Endothelial cell of umbilical vein (primary cell): ENCODE measurements around the gene NCKAP5.

ENCODE experiments used
- CTCF ChIP-seq, 2 donors: IDR thresholded peaks; 1 replicate in 1 of 2; 2 replicates in 1 of 2; pipeline ENCODE4 v1.5.1; 2011; ENCODE audit warnings: low read length in 2 of 2, mild to moderate bottlenecking in 2 of 2, moderate library complexity in 2 of 2, control low read depth in 1 of 2, inconsistent platforms in 1 of 2, low read depth in 1 of 2; ENCODE audit not compliant: insufficient read depth in 1 of 2; ENCODE audit errors: extremely low read depth in 1 of 2
- EZH2 ChIP-seq: IDR thresholded peaks from 2 replicates; pipeline ENCODE4 v1.6.1; 2012; ENCODE audit warnings: borderline replicate concordance, low read depth, mild to moderate bottlenecking, moderate library complexity, low read length, inconsistent platforms; ENCODE audit not compliant: severe bottlenecking
- FOS ChIP-seq: IDR thresholded peaks from 2 replicates; pipeline ENCODE4 v1.6.1; 2011; ENCODE audit warnings: mild to moderate bottlenecking, low read length, moderate library complexity, borderline replicate concordance; ENCODE audit not compliant: insufficient read depth

GRCh38 chr2:132670496-132671150 lies 897.6 kb downstream of the NCKAP5 start:
- TF ChIP-seq CTCF (IDR thresholded peaks at IDR 0.05; ENCODE audit: extremely low read depth in 1 of 2, insufficient read depth in 1 of 2, low read depth in 1 of 2, low read length in 2 of 2) (no peak), EZH2 (no peak), FOS (no peak)
